NT2/D1 (cell line): ENCODE data around the gene INVS.
"Not testable (repeated sequence)": the region's sequence is repeated elsewhere in the genome, so short reads cannot be mapped to it uniquely, and the experiment has no call there.

ENCODE experiments used
- DNase-seq: peaks from one replicate; pipeline ENCODE4 v3.0.0-alpha.2; 2011; ENCODE audit warnings: low read depth, low spot score
- H3K27me3 ChIP-seq: 2 replicates; pipeline ENCODE4 v1.6.0; 2011; ENCODE audit warnings: mild to moderate bottlenecking; ENCODE audit not compliant: insufficient read length, insufficient read depth
- H3K36me3 ChIP-seq: 2 replicates; pipeline ENCODE4 v1.6.1; 2011; ENCODE audit warnings: mild to moderate bottlenecking, low read length, mixed read lengths; ENCODE audit not compliant: insufficient read depth, insufficient read length
- H3K4me1 ChIP-seq: 2 replicates; pipeline ENCODE4 v1.5.1; 2011; ENCODE audit not compliant: insufficient read depth, insufficient read length
- H3K4me3 ChIP-seq: 2 replicates; pipeline ENCODE4 v1.5.1; 2011; ENCODE audit warnings: low read depth; ENCODE audit not compliant: insufficient read length
- H3K9ac ChIP-seq: 2 replicates; pipeline ENCODE4 v1.6.0; 2011; ENCODE audit warnings: low read depth; ENCODE audit not compliant: insufficient read length
- H3K9me3 ChIP-seq: 2 replicates; pipeline ENCODE4 v1.5.1; 2011; ENCODE audit warnings: mild to moderate bottlenecking, low read length; ENCODE audit not compliant: insufficient read depth
- SUZ12 ChIP-seq: IDR thresholded peaks from 2 replicates; pipeline ENCODE4 v1.6.1; 2011; ENCODE audit not compliant: insufficient read length, insufficient read depth; ENCODE audit errors: extremely low read depth
- YY1 ChIP-seq: IDR thresholded peaks from 2 replicates; pipeline ENCODE4 v1.6.1; 2011; ENCODE audit not compliant: insufficient read length, insufficient read depth
- ZNF274 ChIP-seq: IDR thresholded peaks from 2 replicates; pipeline ENCODE4 v1.6.1; 2011; ENCODE audit warnings: mild to moderate bottlenecking, low read depth, low read length

The INVS gene

DNA sequence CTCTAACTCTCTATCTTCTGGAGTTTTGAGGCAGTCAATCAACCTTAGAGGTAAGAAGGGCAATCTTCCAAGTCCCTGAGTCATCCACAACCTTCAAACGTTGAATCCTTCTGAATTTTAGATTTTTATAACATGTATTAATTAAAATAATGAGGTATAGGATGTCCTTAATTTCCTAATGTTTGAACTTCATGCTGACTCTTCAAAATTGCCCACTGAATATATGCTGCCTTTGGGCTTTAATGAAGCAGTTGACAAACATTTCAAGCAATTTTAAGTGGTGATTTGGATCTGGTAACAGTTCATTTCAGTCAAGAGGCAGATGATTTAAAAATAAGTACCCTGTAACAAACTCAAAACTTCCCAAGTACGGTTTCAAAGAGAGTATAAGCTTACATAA lies 26.2 kb upstream of the INVS start:
- H3K9me3 ChIP-seq: peaks cover 6% of the 10 kb centered on the region
- H3K4me1 ChIP-seq: no peaks in the 10 kb centered on the region
- H3K4me3 ChIP-seq: no peak overlapping the region
- no peaks in the 10 kb centered on the region for H3K27me3 ChIP-seq
- no peak overlapping the region for H3K9ac ChIP-seq
- no peaks in the 10 kb centered on the region for H3K36me3 ChIP-seq
- DNase-seq: no peak
- TF ChIP-seq ZNF274 (no peak), SUZ12 (no peak), YY1 (no peak)

DNA sequence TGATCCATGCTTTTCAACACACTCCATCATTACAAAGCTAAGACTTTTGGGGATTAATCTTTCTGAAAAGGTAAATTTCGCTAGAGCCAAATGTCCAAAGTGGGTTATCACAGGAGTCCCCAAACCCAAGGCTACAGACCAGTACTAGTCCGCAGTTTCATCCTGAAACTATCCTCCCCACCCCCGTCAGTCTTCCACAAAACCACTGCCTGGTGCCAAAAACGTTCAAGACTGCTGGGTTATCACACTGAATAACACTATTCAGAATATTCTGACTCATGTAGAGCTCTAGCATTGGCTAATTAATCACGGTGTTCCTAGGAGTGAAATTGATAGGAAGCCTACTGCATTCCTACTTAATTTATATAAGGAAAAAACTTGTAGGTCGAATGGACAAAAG lies 24.9 kb upstream of the INVS start:
- Histone ChIP-seq H3K9ac (no peak overlapping the region), H3K4me3 (no peak overlapping the region), H3K27me3 (no peaks in the 10 kb centered on the region), H3K36me3 (no peaks in the 10 kb centered on the region), H3K9me3 (peaks cover 6% of the 10 kb centered on the region; the same call in 1 of the 2 replicates), H3K4me1 (no peaks in the 10 kb centered on the region)
- TF ChIP-seq SUZ12: no peak
- no peak for TF ChIP-seq ZNF274
- TF ChIP-seq YY1: no peak
- DNase-seq: no peak

DNA sequence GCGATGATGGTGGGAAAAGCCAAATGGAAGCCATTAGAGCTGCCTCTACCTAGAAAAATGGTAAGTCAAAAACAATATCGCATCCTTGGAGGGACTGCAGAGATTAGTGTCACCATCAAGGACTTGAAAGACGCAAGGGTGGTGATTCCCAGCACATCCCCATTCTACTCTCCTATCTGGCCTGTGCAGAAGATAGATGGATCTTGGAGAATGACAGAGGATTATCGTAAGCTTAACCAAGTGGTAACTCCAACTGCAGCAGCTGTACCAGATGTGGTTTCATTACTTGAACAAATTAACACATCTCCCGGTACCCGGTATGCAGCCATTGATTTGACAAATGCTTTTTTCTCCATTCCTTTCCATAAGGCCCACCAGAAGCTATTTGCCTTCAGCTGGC lies 24.1 kb upstream of the INVS start:
- H3K9ac ChIP-seq: no peak overlapping the region
- no peak overlapping the region for H3K4me3 ChIP-seq
- DNase-seq: no peak
- H3K9me3 ChIP-seq: peaks cover under 1% of the 10 kb centered on the region; the same call in 1 of the 2 replicates
- TF ChIP-seq ZNF274 (no peak), YY1 (no peak), SUZ12 (no peak)
- no peaks in the 10 kb centered on the region for H3K4me1 ChIP-seq
- no peaks in the 10 kb centered on the region for H3K27me3 ChIP-seq
- no peaks in the 10 kb centered on the region for H3K36me3 ChIP-seq

DNA sequence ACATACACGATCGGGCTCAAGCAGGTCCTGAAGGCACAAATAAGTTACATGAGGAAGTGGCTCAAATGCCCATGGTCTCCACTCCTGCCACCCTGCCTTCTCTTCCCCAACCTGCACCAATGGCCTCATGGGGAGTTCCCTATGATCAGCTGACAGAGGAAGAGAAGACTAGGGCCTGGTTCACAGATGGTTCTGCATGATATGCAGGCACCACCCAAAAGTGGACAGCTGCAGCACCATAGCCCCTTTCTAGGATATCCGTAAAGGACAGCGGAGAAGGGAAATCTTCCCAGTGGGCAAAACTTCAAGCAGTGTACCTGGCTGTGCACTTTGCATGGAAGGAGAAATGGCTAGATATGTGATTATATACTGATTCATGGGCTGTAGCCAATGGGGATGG lies 22.8 kb upstream of the INVS start:
- H3K36me3 ChIP-seq, DNase-seq, H3K9me3 ChIP-seq, H3K4me1 ChIP-seq, H3K27me3 ChIP-seq, H3K9ac ChIP-seq, H3K4me3 ChIP-seq: not testable (repeated sequence)

DNA sequence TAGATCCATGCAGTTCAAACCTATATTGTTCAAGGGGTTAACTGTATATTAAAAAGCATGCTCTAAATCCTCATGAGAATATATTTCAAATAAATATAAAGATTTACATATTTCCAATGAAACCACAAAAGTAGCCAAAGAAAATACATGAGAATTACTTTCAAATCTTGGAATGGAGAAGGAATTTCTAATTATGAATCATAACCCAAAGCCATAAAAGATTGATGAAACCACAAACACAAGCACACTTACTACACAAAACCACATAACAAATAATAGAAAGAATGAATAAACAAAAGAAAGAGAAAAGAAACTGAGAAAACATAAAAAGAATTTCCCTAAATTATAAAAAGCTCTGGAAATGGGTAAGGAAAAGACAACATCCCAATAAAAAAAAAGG lies 16.3 kb upstream of the INVS start:
- H3K36me3 ChIP-seq: no peaks in the 10 kb centered on the region
- H3K27me3 ChIP-seq: no peaks in the 10 kb centered on the region
- no peak overlapping the region for H3K4me3 ChIP-seq
- TF ChIP-seq SUZ12 (no peak), ZNF274 (no peak), YY1 (no peak)
- no peak for DNase-seq
- H3K9ac ChIP-seq: no peak overlapping the region
- no peaks in the 10 kb centered on the region for H3K9me3 ChIP-seq
- H3K4me1 ChIP-seq: no peaks in the 10 kb centered on the region

DNA sequence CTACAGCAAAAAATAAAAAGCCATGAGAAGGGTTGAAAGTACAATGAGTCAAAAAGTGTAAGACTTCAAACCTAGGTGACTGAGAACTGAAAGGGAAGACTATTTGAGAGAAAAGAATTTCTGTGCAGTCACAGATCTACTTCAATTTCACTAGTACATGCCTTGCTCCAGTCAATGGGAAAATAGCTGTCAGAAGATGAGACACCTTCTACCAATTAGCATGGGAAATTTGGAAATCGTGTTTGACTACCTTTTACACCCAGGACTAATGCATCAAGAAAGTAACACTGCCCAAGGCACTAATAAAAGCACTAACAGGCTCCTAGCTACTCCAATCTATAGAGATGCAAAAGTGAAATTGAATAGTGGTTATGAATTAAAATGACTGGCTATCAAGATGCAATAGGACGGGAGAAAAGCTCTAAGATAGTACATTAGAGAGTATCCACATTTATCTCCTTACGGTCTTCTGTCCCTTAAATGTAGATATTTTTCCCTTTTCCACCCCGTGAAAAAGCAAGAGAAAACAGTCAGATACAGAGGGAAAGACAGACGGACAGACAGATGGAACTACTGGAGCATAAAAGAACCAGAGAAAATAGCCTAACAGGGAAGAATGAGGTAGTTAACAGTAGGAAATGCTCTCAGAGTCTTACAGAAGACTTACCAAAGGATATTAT lies 15.5 kb upstream of the INVS start:
- H3K9ac ChIP-seq: no peak overlapping the region
- DNase-seq: no peak
- H3K36me3 ChIP-seq: no peaks in the 10 kb centered on the region
- TF ChIP-seq ZNF274 (no peak), YY1 (no peak), SUZ12 (no peak)
- no peak overlapping the region for H3K4me3 ChIP-seq
- no peaks in the 10 kb centered on the region for H3K4me1 ChIP-seq
- H3K9me3 ChIP-seq: no peaks in the 10 kb centered on the region
- no peaks in the 10 kb centered on the region for H3K27me3 ChIP-seq

DNA sequence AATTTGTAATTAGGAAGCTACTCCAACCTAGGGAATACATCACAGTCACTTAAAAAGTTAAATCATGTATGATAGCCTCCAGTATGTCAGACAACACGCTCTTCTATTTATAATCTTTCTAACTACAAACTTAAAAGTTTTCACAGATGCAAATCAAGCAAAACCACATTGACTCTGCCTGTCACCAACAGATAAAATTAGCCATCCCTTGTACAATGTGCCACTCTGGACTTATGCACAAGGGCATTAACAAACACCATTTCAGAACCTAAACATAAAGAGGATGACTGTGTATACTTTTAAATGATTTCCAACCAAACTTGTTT lies 15.0 kb upstream of the INVS start:
- Histone ChIP-seq H3K4me3 (no peak overlapping the region), H3K9ac (no peak overlapping the region), H3K27me3 (no peaks in the 10 kb centered on the region), H3K4me1 (no peaks in the 10 kb centered on the region), H3K9me3 (no peaks in the 10 kb centered on the region), H3K36me3 (no peaks in the 10 kb centered on the region)
- DNase-seq: no peak
- TF ChIP-seq ZNF274 (no peak), YY1 (no peak), SUZ12 (no peak)

DNA sequence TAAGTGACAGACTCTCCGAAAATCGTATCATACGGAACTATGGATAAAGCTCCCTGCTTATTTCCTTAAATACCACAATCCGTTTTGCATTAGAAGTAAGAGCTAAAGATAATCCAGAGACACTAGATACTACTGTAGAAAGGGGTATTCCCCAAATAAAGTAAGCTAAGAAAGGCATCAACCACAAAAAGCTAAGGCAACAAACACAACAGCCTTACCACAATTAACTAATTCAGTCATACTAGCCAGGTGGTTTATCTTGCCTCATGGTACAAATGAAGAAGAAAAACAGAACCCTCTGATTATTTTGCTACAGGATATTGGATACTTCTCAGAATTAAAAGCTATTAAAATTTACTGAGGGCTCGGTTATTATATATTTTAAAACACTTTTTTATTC lies 14.3 kb upstream of the INVS start:
- H3K4me3 ChIP-seq: no peak overlapping the region
- no peak for DNase-seq
- H3K4me1 ChIP-seq: no peaks in the 10 kb centered on the region
- H3K9me3 ChIP-seq: no peaks in the 10 kb centered on the region
- H3K36me3 ChIP-seq: no peaks in the 10 kb centered on the region
- TF ChIP-seq ZNF274 (no peak), YY1 (no peak), SUZ12 (no peak)
- no peak overlapping the region for H3K9ac ChIP-seq
- no peaks in the 10 kb centered on the region for H3K27me3 ChIP-seq
